ENCODE results near the gene FOXO4.

The FOXO4 gene

DNA sequence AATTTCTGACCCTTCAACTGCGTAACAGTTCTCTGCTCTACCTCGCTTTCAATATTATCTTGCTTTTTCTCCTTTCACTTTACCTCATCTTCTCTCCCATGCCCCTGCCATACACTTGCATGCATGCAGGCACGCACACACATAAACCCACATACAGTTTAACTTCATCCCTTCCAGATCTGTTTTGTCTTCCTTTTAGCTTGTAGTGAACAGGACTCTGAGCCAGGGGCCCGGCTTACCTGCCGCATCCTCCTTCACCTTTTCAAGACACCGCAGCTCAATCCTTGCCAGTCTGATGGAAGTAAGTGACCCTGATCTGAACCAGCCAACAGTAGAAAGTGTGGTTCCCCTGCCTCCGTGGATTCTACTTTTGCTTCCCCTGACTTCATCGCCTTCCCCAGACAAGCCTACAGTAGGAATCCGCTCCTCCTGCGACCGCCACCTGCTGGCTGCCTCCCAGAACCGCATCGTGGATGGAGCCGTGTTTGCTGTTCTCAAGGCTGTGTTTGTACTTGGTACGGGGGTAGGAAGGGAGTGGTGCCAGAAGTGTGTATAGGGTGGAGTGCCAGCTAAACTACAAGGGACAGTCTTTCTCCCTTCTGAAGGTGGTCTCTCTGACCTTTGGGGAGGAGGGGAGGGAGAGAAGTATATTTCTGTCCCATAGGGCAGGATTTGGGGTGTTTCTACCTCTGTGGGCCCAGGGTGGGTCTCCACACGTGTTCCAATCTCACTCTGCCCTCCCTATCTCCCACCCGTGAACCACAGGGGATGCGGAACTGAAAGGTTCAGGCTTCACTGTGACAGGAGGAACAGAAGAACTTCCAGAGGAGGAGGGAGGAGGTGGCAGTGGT lies 33.5 kb downstream of the FOXO4 start:
- Histone ChIP-seq H4K8ac (ENCODE audit: low read depth, low read length) (peak overlapping the region; percentile 20), H3K27ac (ENCODE audit: low read depth, low read length) (peak overlapping the region; percentile 70), H3K4me1 (ENCODE audit: control insufficient read depth in 1 of 2, insufficient read depth in 2 of 2, low read length in 2 of 2) (peaks cover 18 to 20% of the 10 kb centered on the region in 2 experiments), H3K23ac (ENCODE audit: low read length) (no peak overlapping the region), H3K79me2 (ENCODE audit: control insufficient read depth, insufficient read depth, low read length, poor library complexity) (peaks cover 2% of the 10 kb centered on the region), H2AFZ (ENCODE audit: insufficient read depth, low read length, poor library complexity) (no peak overlapping the region), H2BK12ac (ENCODE audit: low read length) (peak overlapping the region; percentile 62), H3K18ac (ENCODE audit: low read length) (no peak overlapping the region), H3K4me3 (ENCODE audit: low read depth, low read length) (no peak overlapping the region), H3K27me3 (ENCODE audit: insufficient read depth, low read length) (no peaks in the 10 kb centered on the region), H3K9ac (ENCODE audit: low read length) (no peak overlapping the region), H2AK5ac (ENCODE audit: low read length) (no peak overlapping the region), H3K14ac (ENCODE audit: low read length) (no peak overlapping the region), H3K36me3 (ENCODE audit: control insufficient read depth in 1 of 2, insufficient read depth in 2 of 2, low read length in 2 of 2) (peaks cover 62 to 88% of the 10 kb centered on the region in 2 experiments), H3K9me3 (ENCODE audit: insufficient read depth, low read depth, low read length) (no peaks in the 10 kb centered on the region), H3K4me2 (ENCODE audit: low read length) (peak overlapping the region; percentile 23), H2BK5ac (ENCODE audit: low read depth, low read length, poor library complexity) (no peak overlapping the region), H4K12ac (ENCODE audit: low read depth, low read length) (peak overlapping the region; percentile 39), H4K91ac (ENCODE audit: low read depth, low read length) (peak overlapping the region; percentile 43), H2BK120ac (ENCODE audit: insufficient read depth, low read length, poor library complexity) (no peak overlapping the region), H3K79me1 (ENCODE audit: low read length) (peaks cover 2% of the 10 kb centered on the region), H3K4ac (ENCODE audit: low read depth, low read length) (no peak overlapping the region)
- no CpG with 5 or more reads among the region's 18 CpGs for WGBS (ENCODE audit: extremely low coverage, insufficient coverage, insufficient read length)
- peak; percentile 50 to 70 for DNase-seq

DNA sequence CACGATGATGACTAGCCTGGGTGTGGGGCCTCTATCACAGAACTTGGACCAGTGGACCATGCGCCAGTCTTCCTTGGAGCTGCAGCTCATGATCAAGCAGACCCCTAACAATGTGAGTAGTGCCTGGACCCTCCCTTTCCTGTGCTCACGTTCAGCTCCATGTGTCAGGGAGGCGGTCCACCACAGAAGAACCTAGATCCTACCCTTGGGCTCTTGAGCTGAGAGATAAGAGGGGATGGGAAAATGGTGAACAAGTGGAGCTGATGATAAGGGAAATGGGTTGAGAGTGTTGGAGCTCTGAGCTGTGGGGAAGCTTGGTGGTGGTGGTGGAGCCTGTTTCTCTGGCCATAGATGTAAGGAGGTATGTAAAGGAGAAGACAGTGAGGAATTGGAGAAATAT lies 35.9 kb downstream of the FOXO4 start:
- Histone ChIP-seq H3K4me3 (ENCODE audit: low read depth, low read length) (no peak overlapping the region), H2BK12ac (ENCODE audit: low read length) (no peak overlapping the region), H4K91ac (ENCODE audit: low read depth, low read length) (no peak overlapping the region), H2BK120ac (ENCODE audit: insufficient read depth, low read length, poor library complexity) (no peak overlapping the region), H3K14ac (ENCODE audit: low read length) (no peak overlapping the region), H3K9me3 (ENCODE audit: insufficient read depth, low read depth, low read length) (no peaks in the 10 kb centered on the region), H3K79me1 (ENCODE audit: low read length) (peaks cover 2% of the 10 kb centered on the region), H2AK5ac (ENCODE audit: low read length) (no peak overlapping the region), H3K4ac (ENCODE audit: low read depth, low read length) (no peak overlapping the region), H2AFZ (ENCODE audit: insufficient read depth, low read length, poor library complexity) (no peak overlapping the region), H3K4me2 (ENCODE audit: low read length) (no peak overlapping the region), H3K4me1 (ENCODE audit: control insufficient read depth in 1 of 2, insufficient read depth in 2 of 2, low read length in 2 of 2) (peaks cover 18 to 20% of the 10 kb centered on the region in 2 experiments), H2BK5ac (ENCODE audit: low read depth, low read length, poor library complexity) (no peak overlapping the region), H3K27me3 (ENCODE audit: insufficient read depth, low read length) (no peaks in the 10 kb centered on the region), H3K23ac (ENCODE audit: low read length) (no peak overlapping the region), H3K18ac (ENCODE audit: low read length) (no peak overlapping the region), H3K9ac (ENCODE audit: low read length) (no peak overlapping the region), H3K27ac (ENCODE audit: low read depth, low read length) (no peak overlapping the region), H3K36me3 (ENCODE audit: control insufficient read depth in 1 of 2, insufficient read depth in 2 of 2, low read length in 2 of 2) (peaks cover 61 to 86% of the 10 kb centered on the region in 2 experiments), H4K12ac (ENCODE audit: low read depth, low read length) (no peak overlapping the region), H3K79me2 (ENCODE audit: control insufficient read depth, insufficient read depth, low read length, poor library complexity) (peaks cover 2% of the 10 kb centered on the region), H4K8ac (ENCODE audit: low read depth, low read length) (no peak overlapping the region)
- DNase-seq: no peak
- no CpG with 5 or more reads among the region's 4 CpGs for WGBS (ENCODE audit: extremely low coverage, insufficient coverage, insufficient read length)

DNA sequence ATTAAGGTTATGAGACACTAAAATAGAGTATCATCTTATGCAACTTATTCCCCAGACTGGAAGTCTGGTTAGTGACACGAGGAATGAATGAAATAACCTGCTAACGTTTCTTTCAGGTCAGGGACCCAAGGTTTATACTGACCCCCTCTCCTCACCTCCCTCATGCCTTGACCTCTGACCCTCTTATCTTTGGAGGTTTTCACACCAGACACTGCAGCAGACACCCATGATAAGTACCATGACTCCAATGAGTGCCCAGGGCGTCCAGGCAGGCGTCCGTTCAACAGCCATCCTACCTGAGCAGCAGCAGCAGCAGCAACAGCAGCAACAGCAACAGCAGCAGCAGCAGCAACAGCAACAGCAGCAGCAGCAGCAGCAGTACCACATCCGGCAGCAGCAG lies 44.8 kb downstream of the FOXO4 start:
- no peaks in the 10 kb centered on the region for H3K27me3 ChIP-seq (ENCODE audit: insufficient read depth, low read length)
- no peak overlapping the region for H3K4me2 ChIP-seq (ENCODE audit: low read length)
- no peak overlapping the region for H3K4me3 ChIP-seq (ENCODE audit: low read depth, low read length)
- no peak overlapping the region for H2AFZ ChIP-seq (ENCODE audit: insufficient read depth, low read length, poor library complexity)
- H3K4ac ChIP-seq (ENCODE audit: low read depth, low read length): no peak overlapping the region
- no peaks in the 10 kb centered on the region for H3K79me2 ChIP-seq (ENCODE audit: control insufficient read depth, insufficient read depth, low read length, poor library complexity)
- peaks cover 2 to 4% of the 10 kb centered on the region in 2 experiments for H3K4me1 ChIP-seq (ENCODE audit: control insufficient read depth in 1 of 2, insufficient read depth in 2 of 2, low read length in 2 of 2)
- H3K9me3 ChIP-seq (ENCODE audit: insufficient read depth, low read depth, low read length): no peaks in the 10 kb centered on the region
- H2BK5ac ChIP-seq (ENCODE audit: low read depth, low read length, poor library complexity): no peak overlapping the region
- H2BK12ac ChIP-seq (ENCODE audit: low read length): no peak overlapping the region
- no peak overlapping the region for H4K91ac ChIP-seq (ENCODE audit: low read depth, low read length)
- H3K79me1 ChIP-seq (ENCODE audit: low read length): no peaks in the 10 kb centered on the region
- no CpG with 5 or more reads among the region's 6 CpGs for WGBS (ENCODE audit: extremely low coverage, insufficient coverage, insufficient read length)
- no peak overlapping the region for H4K12ac ChIP-seq (ENCODE audit: low read depth, low read length)
- H3K9ac ChIP-seq (ENCODE audit: low read length): no peak overlapping the region
- H4K8ac ChIP-seq (ENCODE audit: low read depth, low read length): no peak overlapping the region
- H3K27ac ChIP-seq (ENCODE audit: low read depth, low read length): no peak overlapping the region
- no peak overlapping the region for H2AK5ac ChIP-seq (ENCODE audit: low read length)
- no peak for DNase-seq
- H3K23ac ChIP-seq (ENCODE audit: low read length): no peak overlapping the region
- peaks cover 42 to 54% of the 10 kb centered on the region in 2 experiments for H3K36me3 ChIP-seq (ENCODE audit: control insufficient read depth in 1 of 2, insufficient read depth in 2 of 2, low read length in 2 of 2)
- no peak overlapping the region for H2BK120ac ChIP-seq (ENCODE audit: insufficient read depth, low read length, poor library complexity)
- peak overlapping the region; percentile 26 for H3K18ac ChIP-seq (ENCODE audit: low read length)
- no peak overlapping the region for H3K14ac ChIP-seq (ENCODE audit: low read length)

DNA sequence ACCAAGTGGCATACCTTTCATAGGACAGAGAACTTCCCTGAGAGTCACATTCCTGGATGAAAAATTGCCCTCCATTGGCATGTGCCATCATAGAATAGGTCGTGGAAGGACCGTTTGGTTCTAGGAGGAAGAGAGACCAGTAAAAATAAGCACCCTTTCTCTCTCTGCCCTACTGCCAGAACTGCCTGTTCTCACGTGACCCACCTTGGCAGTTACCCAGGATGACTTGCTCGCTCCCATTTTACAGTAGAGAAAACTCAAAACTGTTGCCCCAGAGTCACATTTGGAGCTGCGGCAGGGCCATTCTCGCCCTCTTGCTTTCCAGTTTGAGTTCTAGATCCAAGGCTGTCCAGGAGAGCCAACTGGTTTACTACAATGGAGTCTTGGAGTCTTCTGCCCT lies 47.9 kb downstream of the FOXO4 start:
- H3K23ac ChIP-seq (ENCODE audit: low read length): no peak overlapping the region
- H3K9me3 ChIP-seq (ENCODE audit: insufficient read depth, low read depth, low read length): no peaks in the 10 kb centered on the region
- no peak overlapping the region for H2AFZ ChIP-seq (ENCODE audit: insufficient read depth, low read length, poor library complexity)
- peaks cover 6 to 10% of the 10 kb centered on the region in 2 experiments for H3K4me1 ChIP-seq (ENCODE audit: control insufficient read depth in 1 of 2, insufficient read depth in 2 of 2, low read length in 2 of 2)
- peaks cover 20 to 26% of the 10 kb centered on the region in 2 experiments for H3K36me3 ChIP-seq (ENCODE audit: control insufficient read depth in 1 of 2, insufficient read depth in 2 of 2, low read length in 2 of 2)
- H3K27ac ChIP-seq (ENCODE audit: low read depth, low read length): no peak overlapping the region
- H3K79me2 ChIP-seq (ENCODE audit: control insufficient read depth, insufficient read depth, low read length, poor library complexity): no peaks in the 10 kb centered on the region
- WGBS (ENCODE audit: extremely low coverage, insufficient coverage, insufficient read length): no CpG with 5 or more reads among the region's 6 CpGs
- no peak overlapping the region for H3K14ac ChIP-seq (ENCODE audit: low read length)
- H3K4me2 ChIP-seq (ENCODE audit: low read length): no peak overlapping the region
- no peak overlapping the region for H3K9ac ChIP-seq (ENCODE audit: low read length)
- no peak for DNase-seq
- H3K27me3 ChIP-seq (ENCODE audit: insufficient read depth, low read length): no peaks in the 10 kb centered on the region
- H2BK12ac ChIP-seq (ENCODE audit: low read length): no peak overlapping the region
- no peak overlapping the region for H4K91ac ChIP-seq (ENCODE audit: low read depth, low read length)
- no peak overlapping the region for H2BK5ac ChIP-seq (ENCODE audit: low read depth, low read length, poor library complexity)
- H4K8ac ChIP-seq (ENCODE audit: low read depth, low read length): no peak overlapping the region
- no peak overlapping the region for H2BK120ac ChIP-seq (ENCODE audit: insufficient read depth, low read length, poor library complexity)
- H2AK5ac ChIP-seq (ENCODE audit: low read length): no peak overlapping the region
- H3K4me3 ChIP-seq (ENCODE audit: low read depth, low read length): no peak overlapping the region
- no peaks in the 10 kb centered on the region for H3K79me1 ChIP-seq (ENCODE audit: low read length)
- no peak overlapping the region for H3K4ac ChIP-seq (ENCODE audit: low read depth, low read length)
- H3K18ac ChIP-seq (ENCODE audit: low read length): no peak overlapping the region
- H4K12ac ChIP-seq (ENCODE audit: low read depth, low read length): no peak overlapping the region
